Mesothelial cell of epicardium (in vitro differentiated cells): ENCODE data around the gene ASPHD2. TPM values are rescaled to one million over a fixed set of nuclear protein-coding genes. Genes with fewer than 3 reads are reported as not detected.

Experiments
- DNase-seq, 2 experiments: peaks; one replicate each; pipeline ENCODE4 v3.0.0; 2021; ENCODE audit warnings: low spot score in 2 of 2; ENCODE audit not compliant: unreplicated experiment in 2 of 2
- H3K27ac Mint-ChIP-seq: 2 replicates; pipeline ENCODE4 v1.8.0; 2021; ENCODE audit warnings: mixed read lengths
- H3K27me3 Mint-ChIP-seq: 2 replicates; pipeline ENCODE4 v1.8.0; 2021; ENCODE audit warnings: low read depth, mixed read lengths
- H3K36me3 Mint-ChIP-seq: 2 replicates; pipeline ENCODE4 v1.8.0; 2021; ENCODE audit warnings: mixed read lengths
- H3K4me1 Mint-ChIP-seq: 2 replicates; pipeline ENCODE4 v1.8.0; 2021; ENCODE audit warnings: mixed read lengths
- H3K4me3 Mint-ChIP-seq: 2 replicates; pipeline ENCODE4 v1.8.0; 2021; ENCODE audit warnings: mild to moderate bottlenecking, moderate library complexity, mixed read lengths
- H3K9me3 Mint-ChIP-seq: 2 replicates; pipeline ENCODE4 v1.8.0; 2021; ENCODE audit warnings: mixed read lengths
- total RNA-seq: library from RNA; stranded (reverse); gene quantifications from 3 replicates; pipeline ENCODE4 v1.2.1, GENCODE V29; 2021
- TF ChIP-seq, protein P1 (sequence below): fragments of 200-600 bp; sonication (generic); IDR thresholded peaks from one replicate; pipeline ENCODE4 v1.5.0; 2021; ENCODE audit warnings: antibody characterized with exemption; ENCODE audit not compliant: unreplicated experiment

The ASPHD2 gene
- total RNA-seq, 1 donor from 2014 or later = 2.5 TPM

DNA sequence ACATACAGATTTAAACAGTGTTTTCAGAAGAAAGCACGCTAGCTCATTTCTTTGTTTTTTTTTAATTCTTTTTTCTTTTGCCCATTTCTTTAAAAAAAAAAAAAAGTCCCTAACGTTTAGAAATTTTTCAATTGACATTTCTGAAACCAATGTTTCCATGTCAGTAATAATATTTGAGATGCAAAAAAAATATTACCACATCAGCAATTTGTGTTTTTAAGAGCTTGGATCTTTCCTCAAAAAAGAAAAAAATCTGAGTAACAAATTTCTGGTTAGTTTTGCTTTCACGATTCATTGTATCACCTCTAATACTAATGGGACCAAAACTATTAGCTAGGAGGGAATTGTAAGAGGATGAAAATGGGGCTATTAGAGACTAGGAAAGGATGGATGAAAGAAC is 39.9 kb upstream of the ASPHD2 start:
- H3K36me3 Mint-ChIP-seq = no peaks in the 10 kb centered on the region
- no peaks in the 10 kb centered on the region for H3K4me1 Mint-ChIP-seq
- H3K27ac Mint-ChIP-seq = no peak overlapping the region
- H3K4me3 Mint-ChIP-seq = no peak overlapping the region
- H3K9me3 Mint-ChIP-seq = peaks cover 3% of the 10 kb centered on the region
- peaks cover 14% of the 10 kb centered on the region for H3K27me3 Mint-ChIP-seq
- no peak for DNase-seq
- TF ChIP-seq, protein P1, sequence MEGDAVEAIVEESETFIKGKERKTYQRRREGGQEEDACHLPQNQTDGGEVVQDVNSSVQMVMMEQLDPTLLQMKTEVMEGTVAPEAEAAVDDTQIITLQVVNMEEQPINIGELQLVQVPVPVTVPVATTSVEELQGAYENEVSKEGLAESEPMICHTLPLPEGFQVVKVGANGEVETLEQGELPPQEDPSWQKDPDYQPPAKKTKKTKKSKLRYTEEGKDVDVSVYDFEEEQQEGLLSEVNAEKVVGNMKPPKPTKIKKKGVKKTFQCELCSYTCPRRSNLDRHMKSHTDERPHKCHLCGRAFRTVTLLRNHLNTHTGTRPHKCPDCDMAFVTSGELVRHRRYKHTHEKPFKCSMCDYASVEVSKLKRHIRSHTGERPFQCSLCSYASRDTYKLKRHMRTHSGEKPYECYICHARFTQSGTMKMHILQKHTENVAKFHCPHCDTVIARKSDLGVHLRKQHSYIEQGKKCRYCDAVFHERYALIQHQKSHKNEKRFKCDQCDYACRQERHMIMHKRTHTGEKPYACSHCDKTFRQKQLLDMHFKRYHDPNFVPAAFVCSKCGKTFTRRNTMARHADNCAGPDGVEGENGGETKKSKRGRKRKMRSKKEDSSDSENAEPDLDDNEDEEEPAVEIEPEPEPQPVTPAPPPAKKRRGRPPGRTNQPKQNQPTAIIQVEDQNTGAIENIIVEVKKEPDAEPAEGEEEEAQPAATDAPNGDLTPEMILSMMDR = no peak

- Mint-ChIP-seq H3K9me3 (peaks cover 3% of the 10 kb centered on the region), H3K36me3 (no peaks in the 10 kb centered on the region), H3K4me1 (no peaks in the 10 kb centered on the region)
These were observed 38.0 kb upstream of the ASPHD2 start for GRCh38 chr22:26391091-26391490.

DNA sequence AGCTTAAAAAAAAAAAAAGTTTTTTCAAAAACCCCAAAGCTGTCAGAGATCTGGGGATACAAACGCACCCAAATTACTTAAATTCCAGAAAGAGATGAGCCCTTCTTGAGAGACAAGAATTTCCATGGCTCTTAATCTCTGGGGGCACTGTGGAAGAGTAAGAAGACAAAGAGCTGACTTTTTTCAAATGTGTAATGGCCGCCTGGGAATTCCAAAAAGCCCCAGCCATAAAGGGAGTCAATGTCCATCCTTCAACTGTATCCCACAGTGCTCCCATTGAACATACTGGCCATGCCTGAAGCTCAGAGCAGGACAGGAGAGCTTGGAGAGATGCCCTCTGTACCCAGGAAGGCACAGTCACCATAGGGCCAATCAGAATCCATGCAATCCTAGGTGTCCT is 37.4 kb upstream of the ASPHD2 start:
- H3K36me3 Mint-ChIP-seq = no peaks in the 10 kb centered on the region
- TF ChIP-seq, protein P1 = no peak

More at GRCh38 chr22:26391091-26391490, 38.0 kb upstream of the ASPHD2 start:
- H3K27me3 Mint-ChIP-seq = peaks cover 15% of the 10 kb centered on the region
- DNase-seq = no peak
- H3K27ac Mint-ChIP-seq = no peak overlapping the region
- H3K4me3 Mint-ChIP-seq = no peak overlapping the region
- TF ChIP-seq, protein P1 = no peak

GRCh38 chr22:26393929-26394328 is 35.1 kb upstream of the ASPHD2 start:
- no peak for DNase-seq
- Mint-ChIP-seq H3K36me3 (no peaks in the 10 kb centered on the region), H3K4me1 (no peaks in the 10 kb centered on the region), H3K27ac (no peak overlapping the region), H3K9me3 (no peaks in the 10 kb centered on the region), H3K27me3 (peaks cover 21% of the 10 kb centered on the region), H3K4me3 (no peak overlapping the region)
- TF ChIP-seq, protein P1 = no peak

More for the DNA sequence above, 37.4 kb upstream of the ASPHD2 start:
- no peak overlapping the region for H3K4me3 Mint-ChIP-seq
- DNase-seq = no peak
- H3K27me3 Mint-ChIP-seq = peaks cover 13% of the 10 kb centered on the region
- H3K4me1 Mint-ChIP-seq = no peaks in the 10 kb centered on the region
- peaks cover 3% of the 10 kb centered on the region for H3K9me3 Mint-ChIP-seq
- H3K27ac Mint-ChIP-seq = no peak overlapping the region

- Mint-ChIP-seq H3K4me3 (no peak overlapping the region), H3K27ac (no peak overlapping the region), H3K4me1 (no peaks in the 10 kb centered on the region), H3K27me3 (peaks cover 21% of the 10 kb centered on the region), H3K9me3 (no peaks in the 10 kb centered on the region), H3K36me3 (no peaks in the 10 kb centered on the region)
- no peak for DNase-seq
- TF ChIP-seq, protein P1 = no peak
These were observed 34.3 kb upstream of the ASPHD2 start for GRCh38 chr22:26394777-26395176.

GRCh38 chr22:26395926-26396325 is 33.1 kb upstream of the ASPHD2 start:
- no peak overlapping the region for H3K27ac Mint-ChIP-seq
- TF ChIP-seq, protein P1 = no peak

More at GRCh38 chr22:26395926-26396325, 33.1 kb upstream of the ASPHD2 start:
- no peak for DNase-seq
- Mint-ChIP-seq H3K4me1 (no peaks in the 10 kb centered on the region), H3K4me3 (no peak overlapping the region), H3K36me3 (no peaks in the 10 kb centered on the region), H3K9me3 (no peaks in the 10 kb centered on the region), H3K27me3 (peaks cover 21% of the 10 kb centered on the region)
